SK-N-SH treated with all-trans-retinoic acid at 6 μM for 48 hours (cell line): ENCODE results near the gene SLC2A6.

Source experiments
- ARNTL ChIP-seq: fragments of 450-650 bp; formaldehyde crosslinking; IDR thresholded peaks from 2 replicates; pipeline ENCODE4 v1.5.0; 2020; ENCODE audit warnings: low read depth, mild to moderate bottlenecking, moderate library complexity, borderline replicate concordance
- BACH2 ChIP-seq: fragments of 250-450 bp; sonication (Bioruptor Pico); IDR thresholded peaks from 2 replicates; pipeline ENCODE4 v1.9.0; 2021; ENCODE audit warnings: mild to moderate bottlenecking, borderline replicate concordance
- CSDC2 ChIP-seq: fragments of 250-450 bp; sonication (Bioruptor Pico); IDR thresholded peaks from 2 replicates; pipeline ENCODE4 v1.5.0; 2020; ENCODE audit warnings: mild to moderate bottlenecking, moderate library complexity
- ESRRG ChIP-seq: fragments of 250-450 bp; sonication (Bioruptor Pico); IDR thresholded peaks from 2 replicates; pipeline ENCODE4 v1.6.1; 2021; ENCODE audit warnings: mild to moderate bottlenecking
- GLIS3 ChIP-seq: fragments of 250-450 bp; sonication (Bioruptor Pico); IDR thresholded peaks from 2 replicates; pipeline ENCODE4 v1.5.0; 2020; ENCODE audit warnings: mild to moderate bottlenecking, moderate library complexity
- ISL1 ChIP-seq: fragments of 250-450 bp; sonication (Bioruptor Pico); IDR thresholded peaks from 2 replicates; pipeline ENCODE4 v2.1.2; 2022; ENCODE audit warnings: mild to moderate bottlenecking, moderate library complexity
- OSR1 ChIP-seq: fragments of 250-450 bp; sonication (Bioruptor Pico); IDR thresholded peaks from 2 replicates; pipeline ENCODE4 v1.8.0; 2022; ENCODE audit warnings: moderate library complexity, mild to moderate bottlenecking, inconsistent platforms
- PATZ1 ChIP-seq: fragments of 250-450 bp; sonication (Bioruptor Pico); IDR thresholded peaks from 2 replicates; pipeline ENCODE4 v1.8.0; 2020; ENCODE audit warnings: mild to moderate bottlenecking, moderate library complexity, borderline replicate concordance
- POU6F1 ChIP-seq: fragments of 250-450 bp; sonication (Bioruptor Pico); IDR thresholded peaks from 2 replicates; pipeline ENCODE4 v1.8.0; 2021; ENCODE audit warnings: low read depth, mild to moderate bottlenecking, moderate library complexity, borderline replicate concordance
- RARB ChIP-seq: fragments of 250-450 bp; sonication (Bioruptor Pico); IDR thresholded peaks from 2 replicates; pipeline ENCODE4 v1.8.0; 2021; ENCODE audit warnings: mild to moderate bottlenecking, moderate library complexity
- ZC3H10 ChIP-seq: fragments of 250-450 bp; sonication (Bioruptor Pico); IDR thresholded peaks from 2 replicates; pipeline ENCODE4 v1.5.1; 2021; ENCODE audit warnings: mild to moderate bottlenecking, moderate library complexity
- ZFP3 ChIP-seq: fragments of 250-450 bp; sonication (Bioruptor Pico); IDR thresholded peaks from 2 replicates; pipeline ENCODE4 v1.5.0; 2020; ENCODE audit warnings: mild to moderate bottlenecking, moderate library complexity
- ZFP30 ChIP-seq: fragments of 450-650 bp; formaldehyde crosslinking; IDR thresholded peaks from 2 replicates; pipeline ENCODE4 v1.5.0; 2022; ENCODE audit warnings: mild to moderate bottlenecking, moderate library complexity
- ZNF8 ChIP-seq: fragments of 450-650 bp; formaldehyde crosslinking; IDR thresholded peaks from 2 replicates; pipeline ENCODE4 v1.5.0; 2020; ENCODE audit warnings: mild to moderate bottlenecking, moderate library complexity

- TF ChIP-seq ZC3H10 (CRISPR knock-in tag), result no peak
- no peak for TF ChIP-seq GLIS3 (CRISPR knock-in tag)
- no peak for TF ChIP-seq RARB (CRISPR knock-in tag)
- TF ChIP-seq ZFP3, result no peak
- no peak for TF ChIP-seq ZFP30
- TF ChIP-seq ZNF8 (CRISPR knock-in tag), result no peak
- TF ChIP-seq PATZ1 (CRISPR knock-in tag), result no peak
- no peak for TF ChIP-seq ARNTL (CRISPR knock-in tag)
- TF ChIP-seq CSDC2 (CRISPR knock-in tag), result no peak
- no peak for TF ChIP-seq BACH2 (CRISPR knock-in tag)
- TF ChIP-seq ISL1 (CRISPR knock-in tag), result no peak
- TF ChIP-seq POU6F1, result no peak
- TF ChIP-seq OSR1 (CRISPR knock-in tag), result no peak
- TF ChIP-seq ESRRG (CRISPR knock-in tag), result no peak
These were observed 6.0 kb downstream of the SLC2A6 start for GRCh38 chr9:133472753-133473378.
